GM21825 (cell line): ENCODE data around the gene PVALEF.

Experiments used
- ATAC-seq: cut with Tn5 transposase; IDR thresholded peaks from one replicate; pipeline ENCODE4 v1.9.1; 2021; ENCODE audit warnings: mild to moderate bottlenecking, moderate library complexity; ENCODE audit not compliant: unreplicated experiment

PVALEF gene

DNA sequence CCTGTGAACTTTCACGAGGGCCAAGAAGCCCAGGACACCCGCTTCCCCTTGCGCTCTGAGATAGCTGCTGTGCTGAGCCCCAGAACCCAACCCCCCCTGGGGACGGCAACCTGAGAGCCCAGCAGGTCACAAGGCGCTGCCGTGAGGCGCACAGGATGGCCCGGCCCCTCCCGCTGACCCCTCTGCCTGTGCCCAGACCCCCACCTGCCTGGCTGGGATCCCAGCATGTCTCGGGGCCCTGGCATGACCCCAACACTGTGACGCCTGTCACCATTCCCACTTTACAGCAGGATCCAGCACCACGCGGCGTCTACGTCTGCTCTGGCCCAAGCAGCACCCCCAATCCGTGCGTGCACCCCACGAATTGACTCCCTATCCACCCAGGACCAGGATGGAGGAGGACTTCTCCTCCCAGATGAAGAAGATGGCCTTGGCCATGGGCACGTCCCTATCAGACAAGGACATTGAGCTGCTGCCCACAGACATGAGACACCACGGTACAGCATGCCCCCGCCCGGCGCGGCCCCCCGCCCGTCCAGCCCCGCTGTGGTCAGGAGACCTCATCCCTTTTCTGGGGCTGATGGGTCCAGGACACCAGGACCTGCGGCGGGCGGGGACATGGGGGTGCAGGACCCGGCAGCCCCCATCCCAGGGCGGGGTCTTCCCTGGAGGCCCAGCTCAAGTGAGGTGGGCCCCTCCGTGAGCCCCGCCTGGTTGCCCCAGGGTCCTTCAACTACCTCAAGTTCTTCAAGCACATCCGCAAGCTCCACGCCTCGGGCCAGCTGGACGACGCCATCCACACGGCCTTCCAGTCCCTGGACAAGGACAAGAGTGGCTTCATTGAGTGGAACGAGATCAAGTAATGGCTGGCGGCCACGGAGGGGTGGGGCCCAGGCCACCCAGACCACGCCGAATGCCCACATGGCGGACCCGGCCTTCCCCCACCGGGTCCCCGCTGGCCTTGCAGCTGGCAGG, 15.8 kb downstream of the PVALEF start:
- no peak for ATAC-seq

DNA sequence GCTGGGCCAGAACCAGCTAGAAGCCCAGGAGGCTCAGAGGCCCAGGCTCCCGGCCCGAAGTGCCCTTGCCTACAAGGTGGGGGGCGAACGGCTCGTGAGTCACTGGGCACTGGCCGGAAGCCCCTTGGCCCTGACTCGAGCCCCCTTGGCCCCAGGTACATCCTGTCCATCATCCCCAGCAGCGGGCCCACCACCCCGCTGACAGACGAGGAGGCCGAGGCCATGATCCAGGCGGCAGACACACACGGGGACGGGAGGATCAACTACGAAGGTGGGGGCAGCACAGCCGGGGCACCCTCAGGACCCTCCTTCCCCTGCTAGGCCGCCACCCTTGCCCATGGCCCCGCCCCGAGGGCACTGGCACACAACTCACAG, 16.5 kb downstream of the PVALEF start:
- no peak for ATAC-seq

DNA sequence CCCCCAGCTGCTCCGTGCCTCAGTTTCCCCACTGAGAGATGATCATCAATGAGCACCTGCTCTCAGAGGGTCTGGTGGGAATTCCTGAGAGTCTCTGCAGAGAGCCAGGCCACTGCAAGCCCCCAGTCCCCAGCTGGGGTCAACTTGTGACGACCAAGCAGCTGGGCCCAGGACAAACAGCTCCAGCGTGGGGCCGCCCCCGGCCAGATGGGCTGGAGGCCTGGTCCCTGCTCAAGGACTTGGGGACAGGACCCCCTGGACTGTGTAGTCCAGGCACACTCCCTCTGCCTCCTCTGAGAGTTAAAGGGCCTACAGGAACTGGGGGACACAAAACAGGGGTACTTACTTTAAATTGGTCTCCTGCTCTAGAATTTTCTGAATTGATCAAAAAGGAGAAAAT, 17.3 kb downstream of the PVALEF start:
- no peak for ATAC-seq

DNA sequence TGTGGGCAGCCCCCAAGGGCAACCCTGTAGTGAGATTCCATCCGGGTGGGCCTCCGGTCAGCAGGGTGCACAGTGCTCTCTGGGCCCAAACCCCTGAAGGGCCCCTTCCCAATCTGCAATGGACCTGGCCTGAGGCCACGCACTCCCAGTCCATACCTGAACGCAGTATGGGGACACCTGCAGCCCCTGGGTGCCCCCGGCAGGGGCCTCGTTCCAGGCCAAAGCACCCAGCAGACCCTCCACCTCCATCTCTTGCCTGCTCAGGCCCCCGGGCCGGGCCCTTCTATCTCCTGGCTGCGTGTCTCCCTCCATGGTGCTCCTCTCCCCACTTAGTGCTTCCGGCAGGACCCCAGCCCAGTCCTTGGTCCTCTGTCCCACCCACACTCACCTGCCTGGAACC, 18.0 kb downstream of the PVALEF start:
- ATAC-seq = no peak

- ATAC-seq = no peak
Observed at GRCh38 chr17:81183807-81184206, 18.5 kb downstream of the PVALEF start.

- ATAC-seq = no peak
Observed at GRCh38 chr17:81184555-81184954, 19.2 kb downstream of the PVALEF start.

GRCh38 chr17:81186203-81186602, 20.9 kb downstream of the PVALEF start:
- ATAC-seq = no peak

DNA sequence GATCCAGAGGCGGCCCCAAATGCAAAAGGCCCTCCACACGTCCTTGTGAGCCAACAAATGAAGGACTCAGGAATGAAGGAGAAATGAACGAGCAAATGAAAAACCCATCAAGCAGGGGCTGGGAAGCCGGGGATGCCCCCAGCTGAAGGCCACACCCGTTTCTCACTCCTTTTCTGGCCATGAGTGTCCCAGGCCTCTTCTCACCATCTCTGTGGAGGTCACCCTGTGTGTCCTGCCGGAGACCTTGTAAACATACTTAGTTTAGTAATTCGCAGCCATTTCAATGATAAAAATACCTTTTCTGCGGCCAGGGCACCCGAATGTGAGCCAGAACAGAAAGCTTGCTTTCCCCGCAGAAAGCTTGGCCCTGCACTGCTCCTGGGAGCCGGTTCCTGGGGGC, 21.8 kb downstream of the PVALEF start:
- ATAC-seq = no peak

DNA sequence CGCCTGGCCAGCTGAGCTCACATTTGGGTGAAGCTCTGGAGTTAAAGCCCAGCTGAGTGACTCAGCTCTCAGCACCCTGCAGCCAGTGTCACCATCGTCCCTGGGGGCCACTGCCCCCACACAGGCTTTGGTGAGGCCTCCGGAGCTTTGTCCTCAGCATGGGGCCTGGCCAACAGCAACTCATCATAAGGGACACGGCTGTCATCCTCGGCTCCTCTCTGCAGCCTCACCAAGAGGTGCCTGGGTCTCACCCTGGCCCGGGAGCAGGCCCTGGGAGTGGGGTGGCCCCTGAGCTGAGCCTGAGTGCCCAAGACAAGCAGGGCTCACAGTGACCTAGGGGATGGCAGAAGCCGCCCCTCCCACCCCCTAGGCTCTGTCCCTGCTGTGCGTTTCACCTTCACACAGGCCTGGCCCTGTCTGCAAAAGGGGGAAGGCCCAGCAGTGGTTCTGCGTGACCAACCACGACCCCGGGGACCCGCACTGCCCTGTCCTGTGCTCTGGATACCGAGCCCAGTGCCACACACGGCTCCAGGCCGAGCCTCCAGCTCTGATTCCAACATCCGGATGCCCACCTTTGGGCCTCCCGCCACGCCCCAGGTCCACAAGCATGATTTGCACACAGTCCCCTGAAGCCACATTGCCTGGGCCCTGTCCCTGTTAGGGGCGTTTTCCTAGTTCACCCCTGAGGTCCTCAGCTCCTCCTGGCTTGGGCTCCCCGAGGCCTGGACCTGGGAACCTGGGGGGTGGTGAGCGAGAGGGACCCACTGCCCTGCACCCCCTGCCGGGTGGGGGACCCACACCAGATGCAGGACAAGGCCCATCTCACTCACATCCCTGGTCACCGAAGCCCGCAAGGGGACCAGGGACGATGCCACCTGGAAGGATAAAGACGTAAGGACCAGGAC, 22.5 kb downstream of the PVALEF start:
- no peak for ATAC-seq

- ATAC-seq = no peak
Observed at GRCh38 chr17:81188491-81188840, 23.2 kb downstream of the PVALEF start.

DNA sequence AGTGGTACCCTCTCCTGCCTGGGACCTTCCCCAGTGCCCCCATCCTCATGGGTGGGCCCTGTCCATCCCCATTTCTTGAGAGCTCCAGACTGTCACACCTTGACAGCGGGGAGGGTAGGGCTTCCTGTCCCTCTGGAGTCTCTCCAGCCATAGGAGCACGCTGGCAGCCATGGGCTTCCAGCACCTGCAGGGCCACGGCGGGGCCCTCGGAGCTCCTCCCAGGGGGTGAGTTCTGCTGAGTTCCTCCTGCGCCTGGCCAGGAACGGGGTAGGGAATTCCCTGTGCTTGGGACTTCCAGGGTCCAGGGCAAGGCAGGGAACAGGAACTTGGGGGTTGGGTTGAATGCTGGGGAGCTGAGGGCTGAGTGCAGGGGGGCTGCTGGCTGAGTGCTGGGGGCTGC, 23.7 kb downstream of the PVALEF start:
- ATAC-seq = no peak

- no peak for ATAC-seq
Observed at GRCh38 chr17:81189670-81190530, 24.6 kb downstream of the PVALEF start.

GRCh38 chr17:81190591-81190990, 25.3 kb downstream of the PVALEF start:
- ATAC-seq = no peak

DNA sequence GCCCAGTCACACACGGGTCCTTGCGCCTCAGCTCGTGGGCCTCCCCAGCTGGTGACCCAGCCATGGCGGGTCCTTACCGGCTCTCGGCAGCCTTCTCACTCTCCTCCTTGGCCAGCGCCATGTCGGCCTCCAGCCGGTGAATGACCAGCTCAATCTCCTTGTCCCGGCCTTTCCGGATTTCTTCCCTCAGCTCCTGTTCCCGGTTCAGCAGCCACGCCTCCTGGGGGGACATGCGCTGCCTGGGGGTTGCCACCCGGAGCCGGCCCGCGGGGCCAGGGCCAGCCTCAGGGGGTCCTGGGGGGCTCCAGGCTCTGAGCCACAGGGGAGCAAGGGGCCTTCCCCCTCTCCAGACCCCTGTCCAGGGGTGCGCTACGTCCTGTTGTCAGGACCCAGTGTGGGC, 25.8 kb downstream of the PVALEF start:
- no peak for ATAC-seq

DNA sequence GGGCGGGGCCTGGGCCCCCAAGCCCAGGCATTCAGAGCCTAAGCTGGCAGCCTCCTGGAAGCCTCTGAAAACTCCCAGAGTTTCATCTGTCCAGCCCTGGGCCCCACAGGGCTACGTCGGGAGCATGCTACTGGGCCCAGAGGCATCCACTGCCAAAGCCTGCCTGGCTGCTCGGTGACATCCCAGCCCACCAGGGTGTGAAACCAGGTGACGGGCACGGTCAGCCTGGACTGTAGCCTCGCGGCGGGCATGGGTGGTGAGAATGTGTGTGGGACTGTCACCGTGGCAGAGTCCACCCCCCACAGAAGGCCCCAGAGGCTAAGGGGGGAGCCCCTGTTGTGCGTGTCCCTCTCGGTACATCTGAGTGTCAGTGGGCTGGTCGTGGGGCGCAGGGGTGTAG, 26.3 kb downstream of the PVALEF start:
- no peak for ATAC-seq

DNA sequence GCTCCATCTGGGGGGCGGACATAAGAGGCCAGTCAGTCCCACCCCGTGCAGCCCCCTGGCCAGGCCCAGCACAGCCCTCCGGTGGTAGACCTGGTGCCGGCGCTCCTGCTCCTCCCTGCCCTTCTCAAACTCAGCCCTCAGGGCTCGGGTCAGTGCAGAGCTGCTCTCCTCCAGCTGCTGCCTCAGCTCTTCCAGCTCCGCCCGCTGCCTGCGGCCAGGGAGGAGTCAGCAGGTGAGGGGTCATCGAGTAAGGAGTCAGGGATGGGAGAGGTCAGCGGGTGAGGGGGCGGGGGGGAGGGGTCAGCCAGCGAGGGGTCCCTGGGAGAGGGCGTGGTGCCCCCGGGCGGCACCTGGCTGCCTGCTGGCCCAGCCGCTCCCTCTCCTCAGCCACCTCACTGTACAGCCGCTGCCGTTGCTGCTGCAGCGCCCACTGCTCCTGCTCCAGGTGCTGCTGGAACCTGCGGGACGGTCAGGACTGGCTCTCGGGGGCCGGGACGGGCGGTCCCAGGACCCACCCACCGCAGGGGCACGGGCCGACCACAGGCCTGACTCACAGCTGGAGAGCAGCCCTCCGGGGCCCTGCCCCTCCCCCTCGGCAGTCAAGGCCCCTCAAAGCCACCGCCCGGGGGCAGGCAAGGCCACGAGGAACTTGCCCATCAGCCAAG, 27.2 kb downstream of the PVALEF start:
- ATAC-seq = no peak

- ATAC-seq = no peak
Observed at GRCh38 chr17:81193051-81193410, 27.7 kb downstream of the PVALEF start.

DNA sequence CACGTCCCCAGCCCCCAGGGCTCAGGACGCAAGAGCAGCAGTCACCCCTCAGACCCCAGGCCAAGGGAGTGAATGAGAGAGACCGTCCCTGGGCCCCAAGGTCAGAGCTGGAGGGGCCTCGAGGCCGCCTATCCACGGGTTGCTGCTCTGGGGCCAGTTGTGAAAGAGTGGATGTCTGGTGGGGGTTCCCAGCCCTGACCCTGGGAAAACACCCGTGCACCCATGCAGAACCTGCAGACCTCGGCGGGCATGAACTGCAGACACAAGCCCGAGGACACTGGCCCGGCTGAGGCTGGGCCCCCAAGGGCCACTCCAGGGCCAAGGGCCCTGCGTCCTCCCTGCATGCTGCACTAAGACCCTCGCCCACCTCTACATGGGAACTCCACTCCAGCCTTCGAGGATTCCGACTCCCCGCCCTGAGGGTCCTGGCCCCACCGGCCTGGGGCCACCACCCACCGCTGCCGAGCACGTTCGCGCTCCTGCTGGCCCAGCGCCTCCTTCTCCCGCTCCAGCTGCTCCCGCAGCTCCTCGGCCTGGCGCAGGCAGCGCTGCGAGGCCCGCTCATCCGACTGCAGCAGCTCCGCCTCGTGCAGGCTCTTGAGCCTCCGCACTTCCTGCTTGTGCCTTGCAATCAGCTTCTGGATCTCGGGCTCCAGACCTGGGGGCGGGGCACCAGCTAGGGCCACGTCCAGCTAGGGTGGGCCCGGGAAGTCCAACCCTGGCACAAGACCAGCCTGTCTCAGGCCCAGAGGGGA, 28.3 kb downstream of the PVALEF start:
- ATAC-seq = no peak

DNA sequence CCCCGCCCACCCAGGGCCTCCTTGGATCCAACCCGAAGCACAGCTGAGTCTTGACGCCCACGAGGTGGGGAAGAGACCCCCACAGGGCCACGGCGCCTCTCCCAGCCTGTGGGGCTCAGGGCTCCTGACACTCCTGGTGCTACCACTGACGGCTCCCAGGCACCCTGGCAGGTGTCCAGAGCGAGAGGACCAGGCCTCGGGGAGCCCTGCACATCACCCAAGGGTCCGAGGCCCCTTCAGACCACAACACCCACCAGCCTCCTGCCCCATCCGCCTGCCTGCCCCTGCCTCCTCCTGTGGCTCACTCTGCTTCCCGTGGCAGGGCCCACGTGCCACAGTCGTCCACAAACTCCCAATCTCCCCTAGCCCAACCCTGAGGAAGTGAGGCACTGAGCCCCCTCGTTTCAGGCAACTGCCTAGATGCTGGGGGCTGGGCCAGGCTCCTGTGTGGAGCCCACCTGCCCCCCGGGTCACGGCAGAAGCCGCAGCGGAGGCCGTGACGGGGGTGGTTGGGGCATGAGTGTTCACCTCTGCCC, 29.0 kb downstream of the PVALEF start:
- no peak for ATAC-seq
